Hepatocyte (in vitro differentiated cells): ENCODE data around the gene HSPA5. TPM values are rescaled to one million over a fixed set of nuclear protein-coding genes. Genes with fewer than 3 reads are reported as not detected.
"Not testable (repeated sequence)": the region's sequence is repeated elsewhere in the genome, so short reads cannot be mapped to it uniquely, and the experiment has no call there.

Source experiments
- DNase-seq: peaks from one replicate; pipeline ENCODE4 v3.0.0-alpha.2; 2016; ENCODE audit warnings: low spot score
- H2AFZ ChIP-seq: fragments of 200-600 bp; sonication (generic); 2 replicates; pipeline ENCODE4 v1.6.0; 2016; ENCODE audit warnings: antibody characterized with exemption, mild to moderate bottlenecking
- H3K27ac ChIP-seq: fragments of 200-600 bp; sonication (generic); 2 replicates; pipeline ENCODE4 v1.5.1; 2016; ENCODE audit warnings: mild to moderate bottlenecking
- H3K27me3 ChIP-seq: fragments of 200-600 bp; sonication (generic); 2 replicates; pipeline ENCODE4 v1.6.1; 2016
- H3K36me3 ChIP-seq: fragments of 200-600 bp; sonication (generic); replicated peaks from 2 replicates; pipeline ENCODE4 v1.5.1; 2016; ENCODE audit warnings: low read depth; ENCODE audit not compliant: insufficient read depth
- H3K4me1 ChIP-seq: fragments of 200-600 bp; sonication (generic); 2 replicates; pipeline ENCODE4 v1.5.1; 2016; ENCODE audit warnings: mild to moderate bottlenecking, moderate library complexity; ENCODE audit not compliant: insufficient read depth
- H3K4me2 ChIP-seq: fragments of 200-600 bp; sonication (generic); 2 replicates; pipeline ENCODE4 v1.6.0; 2016
- H3K4me3 ChIP-seq: fragments of 200-600 bp; sonication (generic); 2 replicates; pipeline ENCODE4 v1.5.1; 2016; ENCODE audit warnings: mild to moderate bottlenecking
- H3K79me2 ChIP-seq: fragments of 200-600 bp; sonication (generic); 2 replicates; pipeline ENCODE4 v1.6.0; 2017; ENCODE audit warnings: mild to moderate bottlenecking
- H3K9me2 ChIP-seq: fragments of 200-600 bp; sonication (generic); replicated peaks from 2 replicates; pipeline ENCODE4 v1.6.0; 2017; ENCODE audit warnings: mild to moderate bottlenecking; ENCODE audit not compliant: insufficient read depth
- H3K9me3 ChIP-seq: fragments of 200-600 bp; sonication (generic); 2 replicates; pipeline ENCODE4 v1.5.1; 2016; ENCODE audit warnings: low read depth, mild to moderate bottlenecking
- H4K20me1 ChIP-seq: fragments of 200-600 bp; sonication (generic); 2 replicates; pipeline ENCODE4 v1.6.0; 2016; ENCODE audit warnings: mild to moderate bottlenecking; ENCODE audit not compliant: insufficient read depth, poor library complexity, severe bottlenecking
- EZH2 ChIP-seq: fragments of 200-600 bp; sonication (generic); IDR thresholded peaks from 2 replicates; pipeline ENCODE4 v1.6.1; 2016; ENCODE audit warnings: antibody characterized with exemption, mild to moderate bottlenecking, borderline replicate concordance
- EZH2phosphoT487 ChIP-seq: fragments of 200-600 bp; sonication (generic); IDR thresholded peaks from one replicate; pipeline ENCODE4 v1.6.1; 2018; ENCODE audit warnings: antibody characterized with exemption, mild to moderate bottlenecking, low read depth, moderate library complexity; ENCODE audit not compliant: unreplicated experiment, severe bottlenecking
- WGBS: methylation state at CpG from one replicate; pipeline ENCODE4 v1.1.6; 2016; ENCODE audit warnings: low lambda C conversion rate; ENCODE audit errors: missing lambda C conversion rate; 5-methylcytosine and 5-hydroxymethylcytosine counted together
- polyA plus RNA-seq: library from polyadenylated mRNA; unstranded; fragments of >200 nt; fragmentation: Nextera tagmentation; extraction: Ambion mirVana; gene quantifications from 2 replicates; pipeline ENCODE4 v1.2.1, GENCODE V29; 2016
- total RNA-seq: library from RNA; depleted of rRNA; stranded (reverse); fragments of >200 nt; gene quantifications from 2 replicates; pipeline ENCODE4 v1.2.3, GENCODE V29; 2014
- TF ChIP-seq, protein P1 (sequence below): fragments of 200-600 bp; sonication (generic); IDR thresholded peaks from 2 replicates; pipeline ENCODE4 v1.5.1; 2016; ENCODE audit warnings: antibody characterized with exemption, mild to moderate bottlenecking; ENCODE audit not compliant: poor library complexity

HSPA5 gene
- total RNA-seq: 239 and 246 TPM in 2 replicates
- polyA plus RNA-seq: 829 and 881 TPM in 2 replicates

DNA sequence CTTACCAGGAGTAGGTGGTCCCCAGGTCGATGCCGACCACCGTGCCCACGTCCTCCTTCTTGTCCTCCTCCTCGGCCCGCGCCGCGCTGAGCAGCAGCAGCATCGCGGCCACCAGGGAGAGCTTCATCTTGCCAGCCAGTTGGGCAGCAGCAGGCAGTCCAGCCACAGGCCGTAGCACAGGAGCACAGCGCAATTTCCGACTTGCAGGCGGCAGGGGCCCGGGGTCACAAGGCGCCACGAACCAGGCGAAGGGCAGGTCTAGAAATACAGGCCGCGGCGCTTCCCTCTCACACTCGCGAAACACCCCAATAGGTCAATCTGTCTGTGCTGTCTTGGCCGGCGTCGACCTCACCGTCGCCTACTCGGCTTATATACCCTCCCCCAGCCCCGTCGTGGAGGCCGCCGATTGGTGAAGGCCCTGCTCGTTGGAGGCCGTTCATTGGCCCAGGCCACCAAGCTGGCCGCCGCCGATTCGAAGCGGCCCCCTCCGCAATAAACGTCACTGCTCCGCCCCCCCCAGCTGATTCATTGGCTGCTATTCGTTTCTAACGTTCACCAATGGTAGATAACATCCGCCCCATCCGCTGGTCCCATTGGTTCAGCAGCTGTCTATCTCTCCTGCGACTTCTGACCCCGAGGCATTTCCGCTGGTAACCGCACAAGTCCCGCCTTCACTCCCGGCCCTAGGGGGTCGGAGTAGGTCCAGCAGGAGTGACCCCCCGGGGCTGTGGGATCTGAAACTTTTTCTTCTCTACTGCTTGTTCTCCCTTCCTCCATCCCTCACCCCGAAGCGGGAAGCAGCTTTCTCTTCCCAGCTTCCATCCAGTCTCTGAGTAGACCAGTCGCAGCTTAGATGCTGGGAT is at the start of gene HSPA5:
Gene HSPA5, minus strand, starts transcription at position 344 of the 863 bp plus-strand sequence. Its CDS starts 217 bp downstream, at position 127.
- H3K9me2 ChIP-seq: no peaks in the 10 kb centered on the region
- no peaks in the 10 kb centered on the region for H3K9me3 ChIP-seq
- H4K20me1 ChIP-seq: peaks cover 47% of the 10 kb centered on the region
- H2AFZ ChIP-seq: peak within 1 kb of the TSS; percentile 43
- H3K4me3 ChIP-seq: peak within 1 kb of the TSS; percentile 51
- under 1% methylated on average over 56 of the region's 59 CpGs for WGBS
- H3K36me3 ChIP-seq: peaks cover 15% of the 10 kb centered on the region
- H3K27me3 ChIP-seq: no peaks in the 10 kb centered on the region
- peaks cover 40% of the 10 kb centered on the region for H3K4me1 ChIP-seq
- peak within 1 kb of the TSS; percentile 91 for H3K4me2 ChIP-seq
- no peak for TF ChIP-seq EZH2
- TF ChIP-seq, protein P1, sequence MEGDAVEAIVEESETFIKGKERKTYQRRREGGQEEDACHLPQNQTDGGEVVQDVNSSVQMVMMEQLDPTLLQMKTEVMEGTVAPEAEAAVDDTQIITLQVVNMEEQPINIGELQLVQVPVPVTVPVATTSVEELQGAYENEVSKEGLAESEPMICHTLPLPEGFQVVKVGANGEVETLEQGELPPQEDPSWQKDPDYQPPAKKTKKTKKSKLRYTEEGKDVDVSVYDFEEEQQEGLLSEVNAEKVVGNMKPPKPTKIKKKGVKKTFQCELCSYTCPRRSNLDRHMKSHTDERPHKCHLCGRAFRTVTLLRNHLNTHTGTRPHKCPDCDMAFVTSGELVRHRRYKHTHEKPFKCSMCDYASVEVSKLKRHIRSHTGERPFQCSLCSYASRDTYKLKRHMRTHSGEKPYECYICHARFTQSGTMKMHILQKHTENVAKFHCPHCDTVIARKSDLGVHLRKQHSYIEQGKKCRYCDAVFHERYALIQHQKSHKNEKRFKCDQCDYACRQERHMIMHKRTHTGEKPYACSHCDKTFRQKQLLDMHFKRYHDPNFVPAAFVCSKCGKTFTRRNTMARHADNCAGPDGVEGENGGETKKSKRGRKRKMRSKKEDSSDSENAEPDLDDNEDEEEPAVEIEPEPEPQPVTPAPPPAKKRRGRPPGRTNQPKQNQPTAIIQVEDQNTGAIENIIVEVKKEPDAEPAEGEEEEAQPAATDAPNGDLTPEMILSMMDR: peak; percentile 22
- peak; percentile 99 for DNase-seq
- H3K79me2 ChIP-seq: peaks cover 53% of the 10 kb centered on the region
- peak within 1 kb of the TSS; percentile 95 for H3K27ac ChIP-seq

DNA sequence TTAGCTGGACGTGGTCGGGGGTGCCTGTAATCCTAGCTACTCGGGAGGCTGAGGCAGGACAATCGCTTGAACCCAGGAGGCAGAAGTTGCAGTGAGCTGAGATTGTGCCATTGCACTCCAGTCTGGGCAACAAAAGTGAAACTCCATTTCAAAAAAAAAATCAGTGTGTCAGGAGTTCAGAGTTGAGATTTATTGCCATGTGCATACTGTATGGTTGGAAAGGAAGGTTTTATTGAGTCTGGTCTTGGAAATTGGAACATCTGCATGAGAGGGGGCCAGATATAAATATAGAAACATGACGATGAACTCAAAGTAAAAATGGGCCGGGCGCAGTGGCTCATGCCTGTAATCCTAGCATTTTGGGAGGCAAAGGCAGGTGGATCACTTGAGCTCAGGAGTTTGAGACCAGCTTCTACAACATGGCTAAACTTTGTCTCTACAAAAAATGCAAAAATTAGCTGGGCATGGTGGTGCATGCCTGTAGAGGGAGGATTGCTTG is 45.8 kb upstream of the HSPA5 start:
- DNase-seq, H2AFZ ChIP-seq, H3K9me3 ChIP-seq, H3K4me2 ChIP-seq, H3K9me2 ChIP-seq, H3K4me3 ChIP-seq, H3K27ac ChIP-seq, H3K4me1 ChIP-seq, H3K27me3 ChIP-seq, H3K36me3 ChIP-seq: not testable (repeated sequence)
- Histone ChIP-seq H3K79me2 (peaks cover 98% of the 10 kb centered on the region), H4K20me1 (peaks cover 22% of the 10 kb centered on the region)
- 92% methylated on average over 7 of the region's 7 CpGs for WGBS

DNA sequence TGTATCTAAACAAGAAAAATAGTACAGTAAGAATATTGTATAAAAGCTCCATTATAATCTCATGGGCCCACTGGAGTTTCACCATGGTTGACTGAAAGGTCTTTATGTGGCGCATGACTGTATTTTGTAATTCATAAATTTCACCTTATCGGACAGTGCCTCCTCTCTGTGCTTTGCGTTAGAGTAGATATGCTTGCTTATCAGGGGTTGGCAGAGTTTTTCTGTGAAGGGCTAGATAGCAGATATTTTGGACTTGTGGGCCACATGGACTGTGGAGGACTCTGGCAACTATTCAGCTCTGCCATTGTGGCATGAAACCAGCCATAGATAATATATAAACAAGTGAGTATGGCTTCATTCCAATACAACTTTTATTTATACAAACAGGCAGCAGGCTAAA is 43.7 kb upstream of the HSPA5 start:
- WGBS: 86% methylated on average over 3 of the region's 3 CpGs
- no peaks in the 10 kb centered on the region for H3K9me2 ChIP-seq
- H3K4me1 ChIP-seq: no peaks in the 10 kb centered on the region
- H3K79me2 ChIP-seq: peaks cover 98% of the 10 kb centered on the region
- H3K9me3 ChIP-seq: no peaks in the 10 kb centered on the region
- no peak overlapping the region for H3K27ac ChIP-seq
- H2AFZ ChIP-seq: no peak overlapping the region
- H3K4me3 ChIP-seq: no peak overlapping the region
- H3K27me3 ChIP-seq: no peaks in the 10 kb centered on the region
- DNase-seq: no peak
- no peaks in the 10 kb centered on the region for H3K36me3 ChIP-seq
- H3K4me2 ChIP-seq: no peak overlapping the region
- peaks cover 28% of the 10 kb centered on the region for H4K20me1 ChIP-seq
- TF ChIP-seq EZH2: no peak
- TF ChIP-seq EZH2phosphoT487: no peak
- TF ChIP-seq, protein P1: no peak

DNA sequence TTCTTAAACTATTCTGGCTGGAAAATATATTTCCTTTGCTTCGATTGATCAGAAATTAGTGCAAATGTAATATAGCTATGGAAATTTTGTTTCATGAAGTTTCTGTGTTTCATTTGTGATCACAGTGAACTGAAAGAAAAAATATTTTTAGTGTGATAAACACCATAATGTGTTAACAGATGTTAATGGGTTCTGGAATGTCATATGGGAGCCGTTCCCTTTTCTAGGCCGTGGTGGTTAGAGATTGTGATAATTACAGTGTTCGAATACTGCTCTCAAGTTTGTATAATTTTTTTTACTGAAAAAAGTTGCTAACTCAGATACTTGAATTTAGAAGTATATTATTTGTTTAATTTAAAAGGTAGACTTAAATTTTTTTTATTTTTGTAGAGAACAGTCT is 39.8 kb upstream of the HSPA5 start:
- H2AFZ ChIP-seq: no peak overlapping the region
- TF ChIP-seq, protein P1: no peak
- TF ChIP-seq EZH2phosphoT487: no peak
- TF ChIP-seq EZH2: no peak
- peaks cover 100% of the 10 kb centered on the region for H3K79me2 ChIP-seq
- no peak overlapping the region for H3K4me3 ChIP-seq
- no peaks in the 10 kb centered on the region for H3K4me1 ChIP-seq
- no peak for DNase-seq
- no peaks in the 10 kb centered on the region for H3K9me3 ChIP-seq
- H3K9me2 ChIP-seq: no peaks in the 10 kb centered on the region
- WGBS: 93% methylated on average over 4 of the region's 4 CpGs
- H4K20me1 ChIP-seq: peaks cover 18% of the 10 kb centered on the region
- H3K36me3 ChIP-seq: no peaks in the 10 kb centered on the region
- H3K4me2 ChIP-seq: no peak overlapping the region
- H3K27ac ChIP-seq: no peak overlapping the region
- H3K27me3 ChIP-seq: no peaks in the 10 kb centered on the region
